Mesothelial cell of epicardium (in vitro differentiated cells): ENCODE data around the gene KAZN. TPM values are rescaled to one million over a fixed set of nuclear protein-coding genes. Genes with fewer than 3 reads are reported as not detected.

Experiments
- DNase-seq, 2 experiments: peaks; one replicate each; pipeline ENCODE4 v3.0.0; 2021; ENCODE audit warnings: low spot score in 2 of 2; ENCODE audit not compliant: unreplicated experiment in 2 of 2
- H3K27ac Mint-ChIP-seq: 2 replicates; pipeline ENCODE4 v1.8.0; 2021; ENCODE audit warnings: mixed read lengths
- H3K27me3 Mint-ChIP-seq: 2 replicates; pipeline ENCODE4 v1.8.0; 2021; ENCODE audit warnings: low read depth, mixed read lengths
- H3K36me3 Mint-ChIP-seq: 2 replicates; pipeline ENCODE4 v1.8.0; 2021; ENCODE audit warnings: mixed read lengths
- H3K4me1 Mint-ChIP-seq: 2 replicates; pipeline ENCODE4 v1.8.0; 2021; ENCODE audit warnings: mixed read lengths
- H3K4me3 Mint-ChIP-seq: 2 replicates; pipeline ENCODE4 v1.8.0; 2021; ENCODE audit warnings: mild to moderate bottlenecking, moderate library complexity, mixed read lengths
- H3K9me3 Mint-ChIP-seq: 2 replicates; pipeline ENCODE4 v1.8.0; 2021; ENCODE audit warnings: mixed read lengths
- CTCF ChIP-seq: fragments of 200-600 bp; sonication (generic); IDR thresholded peaks from one replicate; pipeline ENCODE4 v1.5.0; 2021; ENCODE audit warnings: antibody characterized with exemption; ENCODE audit not compliant: unreplicated experiment
- total RNA-seq: library from RNA; stranded (reverse); gene quantifications from 3 replicates; pipeline ENCODE4 v1.2.1, GENCODE V29; 2021

The KAZN gene
- total RNA-seq, 1 donor from 2014 or later, result 38.4 TPM

DNA sequence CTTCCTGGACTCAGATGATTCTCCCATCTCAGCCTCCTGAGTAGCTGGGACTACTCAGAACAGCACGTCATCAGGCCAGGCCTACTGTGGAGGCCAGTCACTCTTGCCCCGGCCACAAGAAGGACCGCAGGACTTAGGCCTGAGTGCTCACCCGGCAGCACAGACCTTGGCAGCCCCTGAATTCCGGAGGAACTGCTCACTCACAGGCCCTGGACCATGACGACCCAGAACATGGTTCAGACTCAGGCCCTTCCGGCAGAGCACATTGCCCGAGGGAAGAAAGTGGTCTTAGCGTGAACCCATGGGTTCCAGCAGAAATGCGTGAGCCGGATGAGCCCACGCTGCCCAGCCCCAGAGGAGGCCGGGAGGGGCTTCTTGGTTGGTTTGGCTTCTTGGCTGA is 377.8 kb downstream of the KAZN start:
- Mint-ChIP-seq H3K4me3 (no peak overlapping the region), H3K27me3 (no peaks in the 10 kb centered on the region), H3K36me3 (peaks cover 16% of the 10 kb centered on the region), H3K9me3 (peaks cover 5% of the 10 kb centered on the region), H3K27ac (no peak overlapping the region), H3K4me1 (peaks cover 21% of the 10 kb centered on the region)
- no peak for TF ChIP-seq CTCF
- no peak for DNase-seq

DNA sequence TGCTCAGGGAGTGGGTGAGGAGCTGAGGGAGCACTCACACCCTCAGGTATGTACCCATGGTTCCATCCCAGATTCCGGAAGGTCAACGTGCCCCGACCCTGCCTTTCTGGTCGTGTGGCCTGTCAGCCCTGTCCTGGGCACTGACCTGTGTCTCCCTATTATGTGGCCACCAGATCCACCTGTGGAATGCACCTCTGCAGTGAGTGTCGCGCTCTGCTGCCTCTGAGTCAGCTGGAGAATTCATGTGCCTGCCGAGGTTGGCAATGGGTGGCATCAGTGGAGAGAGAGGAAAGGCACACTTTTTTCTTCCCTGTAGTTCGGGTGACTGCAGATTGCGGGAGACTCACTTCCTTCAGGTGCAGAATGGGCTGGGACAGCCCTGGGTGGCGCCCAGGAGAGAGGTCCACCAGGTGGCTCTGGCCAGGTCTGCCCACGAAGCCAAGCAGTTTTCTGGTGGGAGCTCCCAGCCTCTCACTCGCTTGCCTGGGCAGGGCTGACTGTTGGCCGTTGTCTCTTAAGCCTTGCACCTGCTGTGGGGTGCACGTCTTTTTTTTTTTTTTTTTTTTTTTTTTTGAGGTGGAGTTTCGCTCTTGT is 378.9 kb downstream of the KAZN start:
- no peak for TF ChIP-seq CTCF
- no peak for DNase-seq
- H3K27ac Mint-ChIP-seq, result no peak overlapping the region
- H3K9me3 Mint-ChIP-seq, result peaks cover 5% of the 10 kb centered on the region
- H3K36me3 Mint-ChIP-seq, result peaks cover 14% of the 10 kb centered on the region
- no peaks in the 10 kb centered on the region for H3K27me3 Mint-ChIP-seq
- peaks cover 15% of the 10 kb centered on the region for H3K4me1 Mint-ChIP-seq
- no peak overlapping the region for H3K4me3 Mint-ChIP-seq

GRCh38 chr1:14980621-14981218 is 382.2 kb downstream of the KAZN start:
- no peak for TF ChIP-seq CTCF
- Mint-ChIP-seq H3K36me3 (peaks cover 6% of the 10 kb centered on the region), H3K9me3 (no peaks in the 10 kb centered on the region), H3K27ac (no peak overlapping the region), H3K4me1 (peaks cover 13% of the 10 kb centered on the region), H3K4me3 (no peak overlapping the region), H3K27me3 (no peaks in the 10 kb centered on the region)
- DNase-seq, result no peak

GRCh38 chr1:14982029-14982428 is 383.5 kb downstream of the KAZN start:
- Mint-ChIP-seq H3K9me3 (no peaks in the 10 kb centered on the region), H3K4me3 (no peak overlapping the region), H3K27ac (no peak overlapping the region), H3K4me1 (peaks cover 13% of the 10 kb centered on the region), H3K36me3 (peaks cover 6% of the 10 kb centered on the region), H3K27me3 (no peaks in the 10 kb centered on the region)
- TF ChIP-seq CTCF, result no peak
- no peak for DNase-seq

DNA sequence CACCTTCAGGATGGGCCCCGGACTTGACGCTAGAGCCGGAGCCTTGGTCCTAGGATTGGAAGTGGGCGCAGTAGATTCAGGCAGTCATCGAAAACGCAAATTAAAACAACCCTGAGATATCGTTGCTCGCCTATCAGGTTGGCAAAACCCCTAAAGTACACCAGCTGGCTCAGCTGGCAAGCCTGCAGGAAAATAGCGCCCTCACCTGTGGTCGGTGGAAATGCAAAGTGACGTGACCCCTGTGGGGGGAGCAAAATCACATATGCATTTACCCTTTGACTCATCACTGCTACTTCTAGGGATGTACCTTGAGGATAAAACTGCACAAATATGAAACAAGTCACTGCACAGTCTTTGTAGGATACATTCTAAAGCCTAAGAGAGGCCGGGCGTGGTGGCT is 384.8 kb downstream of the KAZN start:
- peaks cover 3% of the 10 kb centered on the region for H3K36me3 Mint-ChIP-seq
- H3K27ac Mint-ChIP-seq, result no peak overlapping the region
- no peaks in the 10 kb centered on the region for H3K9me3 Mint-ChIP-seq
- H3K4me3 Mint-ChIP-seq, result no peak overlapping the region
- TF ChIP-seq CTCF, result no peak
- H3K4me1 Mint-ChIP-seq, result peaks cover 20% of the 10 kb centered on the region
- no peaks in the 10 kb centered on the region for H3K27me3 Mint-ChIP-seq
- no peak for DNase-seq
